SK-N-SH treated with all-trans-retinoic acid at 6 μM for 48 hours (cell line): ENCODE data around the gene NRXN2.
"Not testable (repeated sequence)": the region's sequence is repeated elsewhere in the genome, so short reads cannot be mapped to it uniquely, and the experiment has no call there.

Source experiments
- ATAC-seq: fragments of 200-7000 bp; cut with Tn5 transposase; 3 replicates; pipeline ENCODE4 v1.9.1; 2020; ENCODE audit warnings: mild to moderate bottlenecking, moderate library complexity
- BACH2 ChIP-seq: fragments of 250-450 bp; sonication (Bioruptor Pico); IDR thresholded peaks from 2 replicates; pipeline ENCODE4 v1.9.0; 2021; ENCODE audit warnings: mild to moderate bottlenecking, borderline replicate concordance
- CSDC2 ChIP-seq: fragments of 250-450 bp; sonication (Bioruptor Pico); IDR thresholded peaks from 2 replicates; pipeline ENCODE4 v1.5.0; 2020; ENCODE audit warnings: mild to moderate bottlenecking, moderate library complexity
- GLIS3 ChIP-seq: fragments of 250-450 bp; sonication (Bioruptor Pico); IDR thresholded peaks from 2 replicates; pipeline ENCODE4 v1.5.0; 2020; ENCODE audit warnings: mild to moderate bottlenecking, moderate library complexity
- ISL1 ChIP-seq: fragments of 250-450 bp; sonication (Bioruptor Pico); IDR thresholded peaks from 2 replicates; pipeline ENCODE4 v2.1.2; 2022; ENCODE audit warnings: mild to moderate bottlenecking, moderate library complexity
- OSR1 ChIP-seq: fragments of 250-450 bp; sonication (Bioruptor Pico); IDR thresholded peaks from 2 replicates; pipeline ENCODE4 v1.8.0; 2022; ENCODE audit warnings: moderate library complexity, mild to moderate bottlenecking, inconsistent platforms
- PPARA ChIP-seq: fragments of 250-450 bp; sonication (Bioruptor Pico); IDR thresholded peaks from 2 replicates; pipeline ENCODE4 v1.5.0; 2020; ENCODE audit warnings: mild to moderate bottlenecking, borderline replicate concordance
- RARB ChIP-seq: fragments of 250-450 bp; sonication (Bioruptor Pico); IDR thresholded peaks from 2 replicates; pipeline ENCODE4 v1.8.0; 2021; ENCODE audit warnings: mild to moderate bottlenecking, moderate library complexity
- SNAI2 ChIP-seq: fragments of 250-450 bp; sonication (Bioruptor Pico); IDR thresholded peaks from 2 replicates; pipeline ENCODE4 v1.5.0; 2020; ENCODE audit warnings: mild to moderate bottlenecking, moderate library complexity
- TCF4 ChIP-seq: fragments of 250-450 bp; sonication (Bioruptor Pico); IDR thresholded peaks from 2 replicates; pipeline ENCODE4 v1.8.0; 2021; ENCODE audit warnings: mild to moderate bottlenecking, moderate library complexity, borderline replicate concordance
- TOX ChIP-seq: fragments of 250-450 bp; sonication (Bioruptor Pico); IDR thresholded peaks from 2 replicates; pipeline ENCODE4 v1.8.0; 2021; ENCODE audit warnings: mild to moderate bottlenecking, moderate library complexity, borderline replicate concordance
- ZC3H10 ChIP-seq: fragments of 250-450 bp; sonication (Bioruptor Pico); IDR thresholded peaks from 2 replicates; pipeline ENCODE4 v1.5.1; 2021; ENCODE audit warnings: mild to moderate bottlenecking, moderate library complexity
- ZFP3 ChIP-seq: fragments of 250-450 bp; sonication (Bioruptor Pico); IDR thresholded peaks from 2 replicates; pipeline ENCODE4 v1.5.0; 2020; ENCODE audit warnings: mild to moderate bottlenecking, moderate library complexity
- ZFP30 ChIP-seq: fragments of 450-650 bp; formaldehyde crosslinking; IDR thresholded peaks from 2 replicates; pipeline ENCODE4 v1.5.0; 2022; ENCODE audit warnings: mild to moderate bottlenecking, moderate library complexity
- ZNF565 ChIP-seq: fragments of 450-650 bp; formaldehyde crosslinking; conservative IDR thresholded peaks from 2 replicates; pipeline ENCODE4 v1.5.0; 2020; ENCODE audit warnings: low read depth, mild to moderate bottlenecking, moderate library complexity
- ZNF8 ChIP-seq: fragments of 450-650 bp; formaldehyde crosslinking; IDR thresholded peaks from 2 replicates; pipeline ENCODE4 v1.5.0; 2020; ENCODE audit warnings: mild to moderate bottlenecking, moderate library complexity
- TF ChIP-seq, protein P1 (sequence below): fragments of 250-450 bp; sonication (Bioruptor Pico); IDR thresholded peaks from 2 replicates; pipeline ENCODE4 v1.5.0; 2020; ENCODE audit warnings: mild to moderate bottlenecking, moderate library complexity
- TF ChIP-seq, protein P2 (sequence below): fragments of 250-450 bp; sonication (Bioruptor Pico); IDR thresholded peaks from 2 replicates; pipeline ENCODE4 v1.5.1; 2021; ENCODE audit warnings: mild to moderate bottlenecking, moderate library complexity
- TF ChIP-seq, protein P3 (sequence below): fragments of 250-450 bp; sonication (Bioruptor Pico); IDR thresholded peaks from 2 replicates; pipeline ENCODE4 v1.5.1; 2020; ENCODE audit warnings: low read depth, mild to moderate bottlenecking, moderate library complexity

The NRXN2 gene

GRCh38 chr11:64703048-64703447 lies 19.9 kb downstream of the NRXN2 start:
- no peak for TF ChIP-seq ZFP30 (CRISPR knock-in tag)
- no peak for TF ChIP-seq CSDC2 (CRISPR knock-in tag)
- no peak for TF ChIP-seq ZFP3 (CRISPR knock-in tag)
- TF ChIP-seq ZC3H10 (CRISPR knock-in tag) = no peak
- no peak for TF ChIP-seq TCF4 (CRISPR knock-in tag)
- TF ChIP-seq PPARA (CRISPR knock-in tag) = no peak
- no peak for TF ChIP-seq GLIS3
- TF ChIP-seq OSR1 = no peak
- no peak for TF ChIP-seq ZNF565 (CRISPR knock-in tag)
- no peak for TF ChIP-seq ZNF8 (CRISPR knock-in tag)
- TF ChIP-seq, protein P1, sequence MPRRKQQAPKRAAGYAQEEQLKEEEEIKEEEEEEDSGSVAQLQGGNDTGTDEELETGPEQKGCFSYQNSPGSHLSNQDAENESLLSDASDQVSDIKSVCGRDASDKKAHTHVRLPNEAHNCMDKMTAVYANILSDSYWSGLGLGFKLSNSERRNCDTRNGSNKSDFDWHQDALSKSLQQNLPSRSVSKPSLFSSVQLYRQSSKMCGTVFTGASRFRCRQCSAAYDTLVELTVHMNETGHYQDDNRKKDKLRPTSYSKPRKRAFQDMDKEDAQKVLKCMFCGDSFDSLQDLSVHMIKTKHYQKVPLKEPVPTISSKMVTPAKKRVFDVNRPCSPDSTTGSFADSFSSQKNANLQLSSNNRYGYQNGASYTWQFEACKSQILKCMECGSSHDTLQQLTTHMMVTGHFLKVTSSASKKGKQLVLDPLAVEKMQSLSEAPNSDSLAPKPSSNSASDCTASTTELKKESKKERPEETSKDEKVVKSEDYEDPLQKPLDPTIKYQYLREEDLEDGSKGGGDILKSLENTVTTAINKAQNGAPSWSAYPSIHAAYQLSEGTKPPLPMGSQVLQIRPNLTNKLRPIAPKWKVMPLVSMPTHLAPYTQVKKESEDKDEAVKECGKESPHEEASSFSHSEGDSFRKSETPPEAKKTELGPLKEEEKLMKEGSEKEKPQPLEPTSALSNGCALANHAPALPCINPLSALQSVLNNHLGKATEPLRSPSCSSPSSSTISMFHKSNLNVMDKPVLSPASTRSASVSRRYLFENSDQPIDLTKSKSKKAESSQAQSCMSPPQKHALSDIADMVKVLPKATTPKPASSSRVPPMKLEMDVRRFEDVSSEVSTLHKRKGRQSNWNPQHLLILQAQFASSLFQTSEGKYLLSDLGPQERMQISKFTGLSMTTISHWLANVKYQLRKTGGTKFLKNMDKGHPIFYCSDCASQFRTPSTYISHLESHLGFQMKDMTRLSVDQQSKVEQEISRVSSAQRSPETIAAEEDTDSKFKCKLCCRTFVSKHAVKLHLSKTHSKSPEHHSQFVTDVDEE (CRISPR knock-in tag) = no peak
- no peak for TF ChIP-seq SNAI2 (CRISPR knock-in tag)
- no peak for TF ChIP-seq RARB (CRISPR knock-in tag)
- TF ChIP-seq, all 23 proteins: peak for 0
- ATAC-seq = no peak

GRCh38 chr11:64701956-64702355 lies 21.0 kb downstream of the NRXN2 start:
- ATAC-seq = not testable (repeated sequence)

- no peak for ATAC-seq
- no peak for TF ChIP-seq ZFP30 (CRISPR knock-in tag)
- TF ChIP-seq, protein P2, sequence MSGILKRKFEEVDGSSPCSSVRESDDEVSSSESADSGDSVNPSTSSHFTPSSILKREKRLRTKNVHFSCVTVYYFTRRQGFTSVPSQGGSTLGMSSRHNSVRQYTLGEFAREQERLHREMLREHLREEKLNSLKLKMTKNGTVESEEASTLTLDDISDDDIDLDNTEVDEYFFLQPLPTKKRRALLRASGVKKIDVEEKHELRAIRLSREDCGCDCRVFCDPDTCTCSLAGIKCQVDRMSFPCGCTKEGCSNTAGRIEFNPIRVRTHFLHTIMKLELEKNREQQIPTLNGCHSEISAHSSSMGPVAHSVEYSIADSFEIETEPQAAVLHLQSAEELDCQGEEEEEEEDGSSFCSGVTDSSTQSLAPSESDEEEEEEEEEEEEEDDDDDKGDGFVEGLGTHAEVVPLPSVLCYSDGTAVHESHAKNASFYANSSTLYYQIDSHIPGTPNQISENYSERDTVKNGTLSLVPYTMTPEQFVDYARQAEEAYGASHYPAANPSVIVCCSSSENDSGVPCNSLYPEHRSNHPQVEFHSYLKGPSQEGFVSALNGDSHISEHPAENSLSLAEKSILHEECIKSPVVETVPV = no peak
- no peak for TF ChIP-seq ZNF8 (CRISPR knock-in tag)
- TF ChIP-seq ISL1 (CRISPR knock-in tag) = no peak
- no peak for TF ChIP-seq TOX (CRISPR knock-in tag)
- no peak for TF ChIP-seq ZFP3 (CRISPR knock-in tag)
- TF ChIP-seq, protein P3, sequence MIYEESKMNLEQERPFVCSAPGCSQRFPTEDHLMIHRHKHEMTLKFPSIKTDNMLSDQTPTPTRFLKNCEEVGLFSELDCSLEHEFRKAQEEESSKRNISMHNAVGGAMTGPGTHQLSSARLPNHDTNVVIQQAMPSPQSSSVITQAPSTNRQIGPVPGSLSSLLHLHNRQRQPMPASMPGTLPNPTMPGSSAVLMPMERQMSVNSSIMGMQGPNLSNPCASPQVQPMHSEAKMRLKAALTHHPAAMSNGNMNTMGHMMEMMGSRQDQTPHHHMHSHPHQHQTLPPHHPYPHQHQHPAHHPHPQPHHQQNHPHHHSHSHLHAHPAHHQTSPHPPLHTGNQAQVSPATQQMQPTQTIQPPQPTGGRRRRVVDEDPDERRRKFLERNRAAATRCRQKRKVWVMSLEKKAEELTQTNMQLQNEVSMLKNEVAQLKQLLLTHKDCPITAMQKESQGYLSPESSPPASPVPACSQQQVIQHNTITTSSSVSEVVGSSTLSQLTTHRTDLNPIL = no peak
Measured at GRCh38 chr11:64698427-64698826, 24.6 kb downstream of the NRXN2 start.

DNA sequence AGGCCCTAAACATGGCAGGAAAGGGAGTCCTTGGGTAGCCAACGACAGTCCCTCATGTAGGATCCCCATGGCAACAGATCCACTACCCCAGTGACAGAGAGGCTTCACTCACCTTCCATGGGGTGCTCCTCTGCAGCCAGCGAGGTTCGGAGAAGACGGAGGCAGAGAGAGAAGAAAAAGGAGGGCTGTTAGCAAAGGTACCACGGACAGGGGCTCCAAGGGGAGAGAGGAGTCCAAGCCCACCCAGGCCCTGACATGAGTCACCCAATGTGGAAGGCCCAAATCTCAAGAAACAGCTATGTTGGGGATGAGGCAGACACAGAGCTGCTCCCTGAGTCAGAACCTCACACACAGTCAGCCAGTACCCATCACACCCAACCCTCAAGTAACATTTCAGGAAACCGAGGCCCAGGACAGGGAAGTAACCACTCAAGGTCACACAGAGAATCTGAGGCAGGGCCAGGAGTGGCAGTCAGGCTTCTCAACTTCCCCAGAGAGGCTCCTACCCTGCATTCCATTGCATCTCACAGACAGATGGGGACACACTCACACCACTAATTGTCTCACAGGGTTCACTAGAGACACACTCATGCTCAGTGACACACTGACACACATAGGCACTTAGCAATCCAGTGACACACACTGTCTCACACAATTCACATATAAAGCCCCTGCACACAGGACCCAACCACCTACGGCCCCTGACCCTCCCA lies 25.2 kb downstream of the NRXN2 start:
- TF ChIP-seq TCF4 (CRISPR knock-in tag) = no peak
- no peak for TF ChIP-seq GLIS3
- no peak for TF ChIP-seq ISL1 (CRISPR knock-in tag)
- TF ChIP-seq OSR1 = no peak
- no peak for TF ChIP-seq BACH2 (CRISPR knock-in tag)
- TF ChIP-seq CSDC2 (CRISPR knock-in tag) = no peak
- no peak for TF ChIP-seq ZFP30 (CRISPR knock-in tag)
- TF ChIP-seq, protein P1 (CRISPR knock-in tag) = no peak
- TF ChIP-seq TOX (CRISPR knock-in tag) = no peak
- TF ChIP-seq, all 23 proteins: peak for 0
- no peak for ATAC-seq
